A549 (cell line): ENCODE data around the gene PPP1R9B. TPM values are rescaled to one million over a fixed set of nuclear protein-coding genes. Genes with fewer than 3 reads are reported as not detected.

Source experiments
- ATAC-seq, 2 experiments: fragments of 200-7000 bp in 1 of 2; fragments of >200 bp in 1 of 2; cut with Nextera tagmentation in 1 of 2; cut with Tn5 transposase in 1 of 2; 3 replicates each; pipeline versions ENCODE4 v1.8.0 to v1.9.1; 2018 to 2020; ENCODE audit warnings: mild to moderate bottlenecking in 1 of 2, moderate library complexity in 1 of 2
- CTCF ChIA-PET: fragments of 300-600 bp; sonication (Branson Sonifier 250); formaldehyde crosslinking; extraction: SDS; loops from one replicate; lab custom pipeline; 2021; ENCODE audit warnings: antibody characterized with exemption, inconsistent platforms; lab: Yijun Ruan, JAX
- POLR2A ChIA-PET: fragments of 350-600 bp; formaldehyde crosslinking; extraction: SDS; loops from one replicate; lab custom pipeline; 2021; ENCODE audit warnings: antibody characterized with exemption, inconsistent platforms; lab: Yijun Ruan, JAX
- DNase-seq, 2 experiments: peaks; one replicate each; pipeline versions ENCODE4 v3.0.0 to v3.0.0-alpha.2; 2011 to 2016; ENCODE audit warnings: low read depth in 1 of 2, low spot score in 1 of 2
- FAIRE-seq: peaks from 2 replicates; lab custom pipeline; 2011; peaks lifted over from hg19 to GRCh38; lab: Jason Lieb, UNC
- H3K27ac ChIP-seq, 2 experiments: fragments of >200 bp; sonication (Bioruptor Twin); formaldehyde crosslinking; 3 replicates each; pipeline ENCODE4 v1.5.1; 2016 to 2017
- H3K4me1 ChIP-seq: fragments of >200 bp; sonication (Bioruptor Twin); formaldehyde crosslinking; 3 replicates; pipeline ENCODE4 v1.6.1; 2016
- H3K4me2 ChIP-seq: fragments of >200 bp; sonication (Bioruptor Twin); formaldehyde crosslinking; 3 replicates; pipeline ENCODE4 v1.6.1; 2016
- H3K4me3 ChIP-seq: fragments of >200 bp; sonication (Bioruptor Twin); formaldehyde crosslinking; 3 replicates; pipeline ENCODE4 v1.5.1; 2016
- H3K9me3 ChIP-seq: fragments of >200 bp; sonication (Bioruptor Twin); formaldehyde crosslinking; 3 replicates; pipeline ENCODE4 v1.6.1; 2016
- CBX2 ChIP-seq: fragments of 200-600 bp; sonication (generic); IDR thresholded peaks from 2 replicates; pipeline ENCODE4 v1.6.1; 2016; ENCODE audit warnings: low read depth, mild to moderate bottlenecking, borderline replicate concordance
- CEBPB ChIP-seq, 2 experiments: fragments of >200 bp in 1 of 2; sonication (Bioruptor Twin) in 1 of 2; formaldehyde crosslinking in 1 of 2; IDR thresholded peaks; 2 replicates each; pipeline ENCODE4 v1.6.1; 2012 to 2016
- CHD2 ChIP-seq: fragments of 150-350 bp; IDR thresholded peaks from 2 replicates; pipeline ENCODE4 v1.6.1; 2014; ENCODE audit warnings: low read length; ENCODE audit not compliant: partially characterized antibody
- CHD4 ChIP-seq: fragments of 200-600 bp; sonication (generic); IDR thresholded peaks from 2 replicates; pipeline ENCODE4 v1.6.1; 2016; ENCODE audit warnings: antibody characterized with exemption, mild to moderate bottlenecking, borderline replicate concordance
- EHF ChIP-seq: fragments of 250-450 bp; sonication (Bioruptor Pico); IDR thresholded peaks from 2 replicates; pipeline ENCODE4 v1.5.0; 2020; ENCODE audit warnings: mild to moderate bottlenecking
- ESRRA ChIP-seq: fragments of 150-350 bp; IDR thresholded peaks from 2 replicates; pipeline ENCODE4 v1.6.1; 2014; ENCODE audit warnings: mild to moderate bottlenecking, low read length, borderline replicate concordance
- FOSB ChIP-seq: fragments of 250-450 bp; sonication (Bioruptor Pico); IDR thresholded peaks from 2 replicates; pipeline ENCODE4 v1.5.0; 2020; ENCODE audit warnings: mild to moderate bottlenecking, moderate library complexity
- FOXS1 ChIP-seq: fragments of 250-450 bp; sonication (Bioruptor Pico); IDR thresholded peaks from 2 replicates; pipeline ENCODE4 v1.5.0; 2020; ENCODE audit warnings: mild to moderate bottlenecking, moderate library complexity
- JUN ChIP-seq, 2 experiments: fragments of >200 bp; sonication (Bioruptor Twin); formaldehyde crosslinking; IDR thresholded peaks; 2 replicates in 1 of 2; 3 replicates in 1 of 2; pipeline ENCODE4 v1.6.1; 2016 to 2017
- KDM1A ChIP-seq: fragments of 200-600 bp; sonication (generic); IDR thresholded peaks from 2 replicates; pipeline ENCODE4 v1.6.1; 2016; ENCODE audit warnings: low read depth, mild to moderate bottlenecking
- MAFK ChIP-seq: fragments of 450-650 bp; IDR thresholded peaks from 2 replicates; pipeline ENCODE4 v1.6.1; 2014; ENCODE audit not compliant: partially characterized antibody
- MAZ ChIP-seq: fragments of 150-350 bp; IDR thresholded peaks from 2 replicates; pipeline ENCODE4 v1.6.1; 2014; ENCODE audit warnings: antibody characterized with exemption, low read depth, low read length, borderline replicate concordance
- RARB ChIP-seq: fragments of 250-450 bp; sonication (Bioruptor Pico); IDR thresholded peaks from 2 replicates; pipeline ENCODE4 v1.8.0; 2021; ENCODE audit warnings: mild to moderate bottlenecking, moderate library complexity
- RFX5 ChIP-seq: fragments of 450-650 bp; IDR thresholded peaks from 2 replicates; pipeline ENCODE4 v1.7.1; 2014; ENCODE audit warnings: antibody characterized with exemption, mild to moderate bottlenecking, moderate library complexity
- TFCP2L1 ChIP-seq: fragments of 250-450 bp; sonication (Bioruptor Pico); IDR thresholded peaks from 2 replicates; pipeline ENCODE4 v1.5.0; 2021; ENCODE audit warnings: mild to moderate bottlenecking
- TP53 ChIP-seq: fragments of 250-450 bp; sonication (Bioruptor Pico); IDR thresholded peaks from 2 replicates; pipeline ENCODE4 v1.5.0; 2021; ENCODE audit warnings: mild to moderate bottlenecking, moderate library complexity
- ZC3H11A ChIP-seq: fragments of 450-650 bp; IDR thresholded peaks from 2 replicates; pipeline ENCODE4 v1.6.1; 2014; ENCODE audit warnings: antibody characterized with exemption, mild to moderate bottlenecking
- WGBS: methylation state at CpG from one replicate; pipeline ENCODE4 v1.1.6; 2017; ENCODE audit errors: missing lambda C conversion rate; 5-methylcytosine and 5-hydroxymethylcytosine counted together
- polyA plus RNA-seq, 4 experiments: library from polyadenylated mRNA; depleted of rRNA in 3 of 4; stranded (reverse); fragments of >200 nt; fragmentation: RNase III in 1 of 4; extraction: RNeasy Plus Mini Kit Qiagen cat#74134 plus additional on column Dnase treatment in 1 of 4; gene quantifications; 2 replicates in 3 of 4; 3 replicates in 1 of 4; pipeline ENCODE4 v1.2.3, GENCODE V29; 2011 to 2017
- TF ChIP-seq, protein P1 (sequence below): fragments of 250-450 bp; sonication (Bioruptor Pico); IDR thresholded peaks from 2 replicates; pipeline ENCODE4 v1.5.0; 2021; ENCODE audit warnings: mild to moderate bottlenecking, moderate library complexity, borderline replicate concordance
- TF ChIP-seq, protein P2 (sequence below): IDR thresholded peaks from 2 replicates; pipeline ENCODE4 v1.6.1; 2012
- TF ChIP-seq, protein P3 (sequence below): fragments of >200 bp; sonication (Bioruptor Twin); formaldehyde crosslinking; IDR thresholded peaks from 2 replicates; pipeline ENCODE4 v1.6.1; 2016

The PPP1R9B gene
- polyA plus RNA-seq, 2 of the 4 experiments (the other 2 are of a cell fraction): 22.0 to 40.6 TPM

DNA sequence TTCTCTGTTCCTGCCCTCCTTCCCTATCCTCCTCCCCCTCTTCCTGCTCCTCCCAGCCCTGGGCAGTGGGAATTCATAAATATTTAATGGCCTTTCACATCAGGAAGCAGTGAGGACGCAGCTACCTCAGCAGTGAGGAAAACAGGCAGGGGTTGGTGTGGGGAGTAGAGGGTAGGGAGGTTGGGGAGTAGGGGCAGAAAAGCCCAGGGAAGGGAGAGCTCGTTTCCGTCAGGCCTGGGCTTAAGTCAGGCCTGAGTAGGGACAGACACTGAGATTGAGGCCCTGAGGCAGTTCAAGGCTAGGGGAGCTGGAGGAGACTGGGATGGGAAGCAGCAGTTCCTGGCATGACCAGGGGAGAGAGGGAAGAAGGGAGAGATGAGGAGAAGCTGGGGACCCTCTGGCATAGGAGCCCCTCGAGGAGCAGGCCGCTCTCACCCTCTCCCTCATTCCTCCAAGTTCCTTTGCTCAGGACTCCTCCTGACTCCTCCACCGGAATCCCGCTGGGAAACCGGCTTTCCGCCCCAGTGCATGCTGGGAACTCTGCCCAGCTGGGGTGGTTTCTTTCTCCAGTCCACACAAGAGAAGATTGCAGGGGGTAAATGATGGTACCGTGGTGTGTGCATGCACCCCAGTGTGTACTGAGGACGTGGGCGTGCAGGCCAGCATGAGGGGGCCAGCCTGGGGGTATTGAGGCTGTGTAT, 26.7 kb downstream of the PPP1R9B start:
- no peak for FAIRE-seq

DNA sequence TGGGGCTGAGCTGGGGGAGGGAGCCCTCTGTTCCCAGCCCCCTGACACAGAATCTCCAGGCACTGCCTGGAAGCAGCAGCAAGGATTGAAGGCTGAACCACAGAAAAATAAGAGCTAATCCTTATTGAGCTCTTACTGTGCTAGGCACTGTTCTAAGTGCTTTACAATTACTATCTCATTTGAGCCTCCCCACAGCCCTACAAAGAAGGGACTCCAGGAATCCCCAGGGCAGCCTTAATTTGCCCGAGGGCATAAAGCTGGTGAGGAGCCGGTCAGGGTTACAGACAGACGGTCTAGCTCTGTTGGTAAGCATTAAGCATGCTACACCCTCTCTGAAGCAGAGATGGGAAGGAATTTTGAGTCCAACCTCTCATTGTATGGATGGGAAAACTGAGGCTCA, 27.5 kb downstream of the PPP1R9B start:
- TF ChIP-seq CBX2: no peak
- TF ChIP-seq, protein P1, sequence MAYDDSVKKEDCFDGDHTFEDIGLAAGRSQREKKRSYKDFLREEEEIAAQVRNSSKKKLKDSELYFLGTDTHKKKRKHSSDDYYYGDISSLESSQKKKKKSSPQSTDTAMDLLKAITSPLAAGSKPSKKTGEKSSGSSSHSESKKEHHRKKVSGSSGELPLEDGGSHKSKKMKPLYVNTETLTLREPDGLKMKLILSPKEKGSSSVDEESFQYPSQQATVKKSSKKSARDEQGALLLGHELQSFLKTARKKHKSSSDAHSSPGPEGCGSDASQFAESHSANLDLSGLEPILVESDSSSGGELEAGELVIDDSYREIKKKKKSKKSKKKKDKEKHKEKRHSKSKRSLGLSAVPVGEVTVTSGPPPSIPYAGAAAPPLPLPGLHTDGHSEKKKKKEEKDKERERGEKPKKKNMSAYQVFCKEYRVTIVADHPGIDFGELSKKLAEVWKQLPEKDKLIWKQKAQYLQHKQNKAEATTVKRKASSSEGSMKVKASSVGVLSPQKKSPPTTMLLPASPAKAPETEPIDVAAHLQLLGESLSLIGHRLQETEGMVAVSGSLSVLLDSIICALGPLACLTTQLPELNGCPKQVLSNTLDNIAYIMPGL: no peak
- TF ChIP-seq TFCP2L1: no peak
- no peak for TF ChIP-seq TP53 (CRISPR knock-in tag)
- TF ChIP-seq CEBPB (IDR thresholded peaks at IDR 0.05): no peak
- TF ChIP-seq ZC3H11A: no peak
- no peak for TF ChIP-seq RFX5
- TF ChIP-seq CHD2: no peak
- TF ChIP-seq MAZ: no peak
- TF ChIP-seq EHF (CRISPR knock-in tag): no peak
- TF ChIP-seq ESRRA: no peak
- Histone ChIP-seq H3K4me1 (0 out of 3 replicates have a peak, but pooled peaks cover 5% of the 10 kb centered on the region), H3K9me3 (no peaks in the 10 kb centered on the region), H3K4me3 (no peak overlapping the region), H3K27ac (no peak overlapping the region), H3K4me2 (no peak overlapping the region)
- DNase-seq (no peak), FAIRE-seq (no peak), ATAC-seq (no peak)
- ChIA-PET POLR2A (no interaction called here), CTCF (interaction anchor here (0.8 to 60.2 kb wide), 17 partner anchors 13 to 175 kb away, joined by 3 to 1356 read pairs (median 5); partner anchors contain the start of genes PDK2 and PPP1R9B)
- WGBS: 80% methylated on average over 3 of the region's 3 CpGs

More for the DNA sequence above, 26.7 kb downstream of the PPP1R9B start:
- no peak for DNase-seq
- ChIA-PET POLR2A (no interaction called here), CTCF (interaction anchor here (0.8 to 60.2 kb wide), 16 partner anchors 12 to 174 kb away, joined by 3 to 1356 read pairs (median 4); partner anchors contain the start of genes PDK2 and PPP1R9B)
- Histone ChIP-seq H3K4me2 (no peak overlapping the region), H3K9me3 (no peaks in the 10 kb centered on the region), H3K4me1 (peaks cover 10% of the 10 kb centered on the region; the same call in 1 of the 3 replicates), H3K4me3 (no peak overlapping the region)
- 61% methylated on average over 12 of the region's 12 CpGs for WGBS
- ATAC-seq: peak in 1 of 2 experiments; percentile 27; a peak in 3 of 6 replicates
- TF ChIP-seq FOSB (CRISPR knock-in tag): no peak
- TF ChIP-seq FOXS1: no peak
- TF ChIP-seq CHD2: no peak
- TF ChIP-seq JUN (IDR thresholded peaks at IDR 0.05): no peak
- no peak for TF ChIP-seq CHD4
- TF ChIP-seq KDM1A: no peak
- TF ChIP-seq, protein P2, sequence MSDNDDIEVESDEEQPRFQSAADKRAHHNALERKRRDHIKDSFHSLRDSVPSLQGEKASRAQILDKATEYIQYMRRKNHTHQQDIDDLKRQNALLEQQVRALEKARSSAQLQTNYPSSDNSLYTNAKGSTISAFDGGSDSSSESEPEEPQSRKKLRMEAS: no peak
- TF ChIP-seq, protein P3, sequence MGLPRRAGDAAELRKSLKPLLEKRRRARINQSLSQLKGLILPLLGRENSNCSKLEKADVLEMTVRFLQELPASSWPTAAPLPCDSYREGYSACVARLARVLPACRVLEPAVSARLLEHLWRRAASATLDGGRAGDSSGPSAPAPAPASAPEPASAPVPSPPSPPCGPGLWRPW: no peak
- TF ChIP-seq MAFK: no peak
- TF ChIP-seq RARB (CRISPR knock-in tag): no peak
- TF ChIP-seq, all 56 proteins: peak for 0
- peak overlapping the region in 1 of 2 experiments; percentile 17; a peak in 1 of 6 replicates for H3K27ac ChIP-seq
